ENCODE results near the gene LRRC31.

DNA sequence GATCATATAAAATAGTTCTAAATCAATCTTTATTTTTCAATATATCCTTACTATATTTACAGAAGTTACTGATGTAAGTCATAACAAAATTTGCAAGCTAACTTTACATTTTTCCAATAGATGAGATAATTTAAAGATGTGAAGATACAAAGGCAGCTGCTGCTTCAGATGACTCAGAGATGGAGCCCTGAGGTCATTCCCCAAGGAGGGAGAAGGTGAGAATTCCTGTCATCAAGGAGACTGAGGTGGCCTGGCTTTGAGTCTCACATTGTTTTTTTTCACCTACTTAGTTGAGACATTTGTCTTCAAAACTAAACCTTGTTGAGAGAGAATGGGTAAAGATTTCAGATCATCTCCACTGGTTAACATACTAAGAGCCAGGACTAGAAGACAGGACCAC, 37.7 kb upstream of the LRRC31 start:
- TF ChIP-seq, protein P1, sequence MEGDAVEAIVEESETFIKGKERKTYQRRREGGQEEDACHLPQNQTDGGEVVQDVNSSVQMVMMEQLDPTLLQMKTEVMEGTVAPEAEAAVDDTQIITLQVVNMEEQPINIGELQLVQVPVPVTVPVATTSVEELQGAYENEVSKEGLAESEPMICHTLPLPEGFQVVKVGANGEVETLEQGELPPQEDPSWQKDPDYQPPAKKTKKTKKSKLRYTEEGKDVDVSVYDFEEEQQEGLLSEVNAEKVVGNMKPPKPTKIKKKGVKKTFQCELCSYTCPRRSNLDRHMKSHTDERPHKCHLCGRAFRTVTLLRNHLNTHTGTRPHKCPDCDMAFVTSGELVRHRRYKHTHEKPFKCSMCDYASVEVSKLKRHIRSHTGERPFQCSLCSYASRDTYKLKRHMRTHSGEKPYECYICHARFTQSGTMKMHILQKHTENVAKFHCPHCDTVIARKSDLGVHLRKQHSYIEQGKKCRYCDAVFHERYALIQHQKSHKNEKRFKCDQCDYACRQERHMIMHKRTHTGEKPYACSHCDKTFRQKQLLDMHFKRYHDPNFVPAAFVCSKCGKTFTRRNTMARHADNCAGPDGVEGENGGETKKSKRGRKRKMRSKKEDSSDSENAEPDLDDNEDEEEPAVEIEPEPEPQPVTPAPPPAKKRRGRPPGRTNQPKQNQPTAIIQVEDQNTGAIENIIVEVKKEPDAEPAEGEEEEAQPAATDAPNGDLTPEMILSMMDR (conservative IDR thresholded peaks at IDR 0.05 in 1 of 2, IDR thresholded peaks at IDR 0.05 in 1 of 2; ENCODE audit: low read depth in 1 of 2, low read length in 2 of 2): no peak
- TF ChIP-seq EZH2 (IDR thresholded peaks at IDR 0.05; ENCODE audit: low read length, missing control alignments): no peak
